Measurements from ENCODE around the gene AP5S1. TPM values are rescaled to one million over a fixed set of nuclear protein-coding genes. Genes with fewer than 3 reads are reported as not detected.

AP5S1 gene
- total RNA-seq, 1 experiment from 2014 or later, result 3.9 TPM

DNA sequence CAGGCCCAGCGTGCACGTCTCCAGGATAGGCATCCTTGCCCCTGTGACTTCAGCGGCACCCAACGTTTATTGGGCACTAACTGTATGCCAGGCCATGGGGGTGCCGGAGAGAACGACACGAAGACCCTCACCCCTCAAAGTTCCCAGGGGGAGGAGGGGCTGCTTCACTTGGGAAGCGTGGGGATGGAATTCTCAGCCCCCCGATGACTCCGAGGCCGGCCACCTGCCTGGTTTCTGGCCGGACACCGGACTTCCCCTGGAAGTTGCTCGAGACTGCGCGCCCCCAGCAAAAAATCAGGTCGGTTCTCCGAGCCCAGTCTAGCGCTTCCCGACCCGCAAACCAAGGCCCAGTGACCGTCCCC is 26.0 kb downstream of the AP5S1 start:
- H4K91ac ChIP-seq (ENCODE audit: insufficient read length, low read depth, low read length), result no peak overlapping the region
- no peak overlapping the region for H2BK5ac ChIP-seq (ENCODE audit: insufficient read length, low read length)
- no peak overlapping the region for H3K56ac ChIP-seq (ENCODE audit: insufficient read length, low read depth, low read length)
- no peak overlapping the region for H3T11ph ChIP-seq (ENCODE audit: low read length)
- TF ChIP-seq, protein P1, sequence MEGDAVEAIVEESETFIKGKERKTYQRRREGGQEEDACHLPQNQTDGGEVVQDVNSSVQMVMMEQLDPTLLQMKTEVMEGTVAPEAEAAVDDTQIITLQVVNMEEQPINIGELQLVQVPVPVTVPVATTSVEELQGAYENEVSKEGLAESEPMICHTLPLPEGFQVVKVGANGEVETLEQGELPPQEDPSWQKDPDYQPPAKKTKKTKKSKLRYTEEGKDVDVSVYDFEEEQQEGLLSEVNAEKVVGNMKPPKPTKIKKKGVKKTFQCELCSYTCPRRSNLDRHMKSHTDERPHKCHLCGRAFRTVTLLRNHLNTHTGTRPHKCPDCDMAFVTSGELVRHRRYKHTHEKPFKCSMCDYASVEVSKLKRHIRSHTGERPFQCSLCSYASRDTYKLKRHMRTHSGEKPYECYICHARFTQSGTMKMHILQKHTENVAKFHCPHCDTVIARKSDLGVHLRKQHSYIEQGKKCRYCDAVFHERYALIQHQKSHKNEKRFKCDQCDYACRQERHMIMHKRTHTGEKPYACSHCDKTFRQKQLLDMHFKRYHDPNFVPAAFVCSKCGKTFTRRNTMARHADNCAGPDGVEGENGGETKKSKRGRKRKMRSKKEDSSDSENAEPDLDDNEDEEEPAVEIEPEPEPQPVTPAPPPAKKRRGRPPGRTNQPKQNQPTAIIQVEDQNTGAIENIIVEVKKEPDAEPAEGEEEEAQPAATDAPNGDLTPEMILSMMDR (conservative IDR thresholded peaks at IDR 0.05), result no peak
- peak overlapping the region; percentile 72 for H3K4me2 ChIP-seq (ENCODE audit: insufficient read depth, insufficient read length, low read length)
- Mint-ChIP-seq H3K9me3 (no peaks in the 10 kb centered on the region), H3K27me3 (ENCODE audit: low read depth) (no peaks in the 10 kb centered on the region; the same call in 1 of the 2 replicates), H3K4me1 (peaks cover 7 to 10% of the 10 kb centered on the region in 2 experiments), H3K36me3 (ENCODE audit: insufficient read depth in 1 of 3, low read depth in 3 of 3) (0 out of 7 replicates have a peak, but pooled peaks cover 0 to 5% (median 0%) of the 10 kb centered on the region in 3 experiments), H3K27ac (peak overlapping the region in 2 of 3 experiments; percentile 23 to 79; a peak in 2 of 7 replicates), H3K4me3 (peak overlapping the region; percentile 81 to 90)
- DNase-seq, result no peak
- H4K5ac ChIP-seq (ENCODE audit: insufficient read length, low read depth, low read length), result no peak overlapping the region
- no peak overlapping the region for H2BK120ac ChIP-seq (ENCODE audit: low read depth, low read length, poor library complexity, severe bottlenecking)
- no CpG with 5 or more reads among the region's 22 CpGs for WGBS (ENCODE audit: extremely low coverage, insufficient read length, low lambda C conversion rate)
- H3K23me2 ChIP-seq (ENCODE audit: insufficient read length, low read depth, low read length, poor library complexity, severe bottlenecking), result peaks cover 13% of the 10 kb centered on the region
- H3K23ac ChIP-seq (ENCODE audit: insufficient read length, low read depth, low read length), result no peak overlapping the region
- no peak overlapping the region for H3K27ac ChIP-seq (ENCODE audit: insufficient read length, low read depth, low read length)
- H2AK5ac ChIP-seq (ENCODE audit: insufficient read length, low read length), result no peak overlapping the region
- peak overlapping the region; percentile 74 for H3K18ac ChIP-seq (ENCODE audit: insufficient read length, low read depth, low read length)
- H3K9me3 ChIP-seq (ENCODE audit: control insufficient read depth, low read depth, low read length), result no peaks in the 10 kb centered on the region
- no peak overlapping the region for H3K4ac ChIP-seq (ENCODE audit: low read depth, low read length)
- H2AFZ ChIP-seq (ENCODE audit: low read length), result no peak overlapping the region
- H2BK15ac ChIP-seq (ENCODE audit: low read depth, low read length), result no peak overlapping the region
- H4K8ac ChIP-seq (replicated peaks; ENCODE audit: insufficient read length, low read depth, low read length), result no peak overlapping the region
- H3K4me1 ChIP-seq (ENCODE audit: insufficient read depth, low read length), result no peaks in the 10 kb centered on the region
- H2BK12ac ChIP-seq (ENCODE audit: insufficient read length, low read depth, low read length), result no peak overlapping the region
- no peak overlapping the region for H2BK20ac ChIP-seq (ENCODE audit: low read depth, low read length, poor library complexity, severe bottlenecking)
- no peaks in the 10 kb centered on the region; the same call in 1 of the 2 replicates for H3K79me2 ChIP-seq (ENCODE audit: insufficient read depth, low read length)
- H3K9ac ChIP-seq (ENCODE audit: extremely low read depth, insufficient read length, low read length), result peak overlapping the region; percentile 42
- no peaks in the 10 kb centered on the region for H3K79me1 ChIP-seq (ENCODE audit: insufficient read depth, low read depth, low read length, poor library complexity, severe bottlenecking)
- peak overlapping the region; percentile 83 for H3K14ac ChIP-seq (ENCODE audit: insufficient read depth, low read length)
- no peaks in the 10 kb centered on the region for H3K27me3 ChIP-seq (ENCODE audit: insufficient read depth, low read length)
- H4K20me1 ChIP-seq (ENCODE audit: control insufficient read depth, insufficient read depth, insufficient read length), result no peaks in the 10 kb centered on the region
